ENCODE results near the gene MLLT11. TPM values are rescaled to one million over a fixed set of nuclear protein-coding genes. Genes with fewer than 3 reads are reported as not detected.

MLLT11 gene
- total and polyA plus RNA-seq, 10 of the 15 experiments (the other 5 are each of a cell fraction or from before 2014, with no cell fraction given): 6.2 to 27.3 (median 9.2) TPM

GRCh38 chr1:151054971-151055547 lies 5.1 kb upstream of the MLLT11 start:
- Histone ChIP-seq H2AFZ (ENCODE audit: control insufficient read depth, low read depth, low read length) (no peak overlapping the region), H3K9ac (ENCODE audit: control insufficient read depth, insufficient read depth, low read length) (peak overlapping the region; percentile 28; the same call in 1 of the 2 replicates), H3K27me3 (replicated peaks in 1 of 2; ENCODE audit: control insufficient read depth in 2 of 2, insufficient read depth in 2 of 2, low read length in 1 of 2) (no peaks in the 10 kb centered on the region), H3K9me3 (replicated peaks; ENCODE audit: control insufficient read depth, insufficient read depth, low read length) (no peaks in the 10 kb centered on the region), H3K4me3 (no peak overlapping the region), H4K20me1 (ENCODE audit: control insufficient read depth, insufficient read depth) (peaks cover 3% of the 10 kb centered on the region; the same call in 1 of the 2 replicates), H3K27ac (ENCODE audit: control insufficient read depth, insufficient read depth) (peak overlapping the region; percentile 97; the same call in 1 of the 2 replicates), H3K36me3 (ENCODE audit: control insufficient read depth in 2 of 2, insufficient read depth in 2 of 2, low read length in 1 of 2) (peaks cover 14 to 44% of the 10 kb centered on the region in 2 experiments), H3K4me2 (ENCODE audit: control insufficient read depth, insufficient read depth) (peak overlapping the region; percentile 74; the same call in 1 of the 2 replicates), H3K4me1 (ENCODE audit: control insufficient read depth, insufficient read depth, low read length) (peaks cover 24% of the 10 kb centered on the region), H3K79me2 (ENCODE audit: control insufficient read depth, insufficient read depth, low read length) (peaks cover 51% of the 10 kb centered on the region)
- 84% methylated on average over 4 of the region's 4 CpGs for WGBS (ENCODE audit: insufficient coverage, insufficient replicate concordance, low lambda C conversion rate, missing lambda C conversion rate)
- intact Hi-C loops (cut with micrococcal nuclease; ENCODE audit: unreplicated experiment) (no loop called here), in situ Hi-C loops (cut with MboI) (no loop called here)
- RAD21 ChIA-PET (ENCODE audit: unreplicated experiment): interaction anchor here (0.8 kb wide), 1 partner anchor 60 kb away, joined by 3 read pairs; no protein-coding TSS in a partner anchor
- POLR2A ChIA-PET: interaction anchor here (0.6 to 1.2 kb wide), 2 partner anchors 11 to 462 kb away, joined by 4 read pairs; no protein-coding TSS in a partner anchor
- BruUV-seq (replicated peaks): no TSS peak
- ATAC-seq: no peak
- TF ChIP-seq MEF2A (IDR thresholded peaks at IDR 0.05; ENCODE audit: insufficient read depth, low read depth, low read length) (no peak), REST (IDR thresholded peaks at IDR 0.05; ENCODE audit: low read depth, low read length) (no peak), POLR2AphosphoS5 (IDR thresholded peaks at IDR 0.05; ENCODE audit: low read length) (0 out of 2 replicates have a peak, but pooled peaks have one; percentile 17), USF1 (IDR thresholded peaks at IDR 0.05; ENCODE audit: borderline replicate concordance, extremely low read length, insufficient read depth, low read depth, low read length) (no peak)
- TF ChIP-seq, protein P1, sequence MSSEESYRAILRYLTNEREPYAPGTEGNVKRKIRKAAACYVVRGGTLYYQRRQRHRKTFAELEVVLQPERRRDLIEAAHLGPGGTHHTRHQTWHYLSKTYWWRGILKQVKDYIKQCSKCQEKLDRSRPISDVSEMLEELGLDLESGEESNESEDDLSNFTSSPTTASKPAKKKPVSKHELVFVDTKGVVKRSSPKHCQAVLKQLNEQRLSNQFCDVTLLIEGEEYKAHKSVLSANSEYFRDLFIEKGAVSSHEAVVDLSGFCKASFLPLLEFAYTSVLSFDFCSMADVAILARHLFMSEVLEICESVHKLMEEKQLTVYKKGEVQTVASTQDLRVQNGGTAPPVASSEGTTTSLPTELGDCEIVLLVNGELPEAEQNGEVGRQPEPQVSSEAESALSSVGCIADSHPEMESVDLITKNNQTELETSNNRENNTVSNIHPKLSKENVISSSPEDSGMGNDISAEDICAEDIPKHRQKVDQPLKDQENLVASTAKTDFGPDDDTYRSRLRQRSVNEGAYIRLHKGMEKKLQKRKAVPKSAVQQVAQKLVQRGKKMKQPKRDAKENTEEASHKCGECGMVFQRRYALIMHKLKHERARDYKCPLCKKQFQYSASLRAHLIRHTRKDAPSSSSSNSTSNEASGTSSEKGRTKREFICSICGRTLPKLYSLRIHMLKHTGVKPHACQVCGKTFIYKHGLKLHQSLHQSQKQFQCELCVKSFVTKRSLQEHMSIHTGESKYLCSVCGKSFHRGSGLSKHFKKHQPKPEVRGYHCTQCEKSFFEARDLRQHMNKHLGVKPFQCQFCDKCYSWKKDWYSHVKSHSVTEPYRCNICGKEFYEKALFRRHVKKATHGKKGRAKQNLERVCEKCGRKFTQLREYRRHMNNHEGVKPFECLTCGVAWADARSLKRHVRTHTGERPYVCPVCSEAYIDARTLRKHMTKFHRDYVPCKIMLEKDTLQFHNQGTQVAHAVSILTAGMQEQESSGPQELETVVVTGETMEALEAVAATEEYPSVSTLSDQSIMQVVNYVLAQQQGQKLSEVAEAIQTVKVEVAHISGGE (CRISPR knock-in tag; IDR thresholded peaks at IDR 0.05): 0 out of 2 replicates have a peak, but pooled peaks have one; percentile 11
- no peak for DNase-seq (ENCODE audit: low read depth, low spot score)
- no peak for FAIRE-seq
- CTCF ChIA-PET: interaction anchor here (0.9 to 4.1 kb wide), 5 partner anchors 10 to 102 kb away, joined by 3 to 12 read pairs (median 4); partner anchors contain the start of gene TNFAIP8L2
- SMC1A ChIA-PET (ENCODE audit: uncharacterized antibody, unreplicated experiment): interaction anchor here (1.2 to 1.4 kb wide), 2 partner anchors 13 to 45 kb away, joined by 4 read pairs; no protein-coding TSS in a partner anchor

Data from GM12878 (cell line).